Measurements from ENCODE around the gene GNAS-AS1. TPM values are rescaled to one million over a fixed set of nuclear protein-coding genes. Genes with fewer than 3 reads are reported as not detected.
"Not testable (repeated sequence)": the region's sequence is repeated elsewhere in the genome, so short reads cannot be mapped to it uniquely, and the experiment has no call there.

GNAS-AS1 gene
- total and polyA plus RNA-seq, 2 experiments from 2014 or later = 0.98 TPM; not detected in 1

DNA sequence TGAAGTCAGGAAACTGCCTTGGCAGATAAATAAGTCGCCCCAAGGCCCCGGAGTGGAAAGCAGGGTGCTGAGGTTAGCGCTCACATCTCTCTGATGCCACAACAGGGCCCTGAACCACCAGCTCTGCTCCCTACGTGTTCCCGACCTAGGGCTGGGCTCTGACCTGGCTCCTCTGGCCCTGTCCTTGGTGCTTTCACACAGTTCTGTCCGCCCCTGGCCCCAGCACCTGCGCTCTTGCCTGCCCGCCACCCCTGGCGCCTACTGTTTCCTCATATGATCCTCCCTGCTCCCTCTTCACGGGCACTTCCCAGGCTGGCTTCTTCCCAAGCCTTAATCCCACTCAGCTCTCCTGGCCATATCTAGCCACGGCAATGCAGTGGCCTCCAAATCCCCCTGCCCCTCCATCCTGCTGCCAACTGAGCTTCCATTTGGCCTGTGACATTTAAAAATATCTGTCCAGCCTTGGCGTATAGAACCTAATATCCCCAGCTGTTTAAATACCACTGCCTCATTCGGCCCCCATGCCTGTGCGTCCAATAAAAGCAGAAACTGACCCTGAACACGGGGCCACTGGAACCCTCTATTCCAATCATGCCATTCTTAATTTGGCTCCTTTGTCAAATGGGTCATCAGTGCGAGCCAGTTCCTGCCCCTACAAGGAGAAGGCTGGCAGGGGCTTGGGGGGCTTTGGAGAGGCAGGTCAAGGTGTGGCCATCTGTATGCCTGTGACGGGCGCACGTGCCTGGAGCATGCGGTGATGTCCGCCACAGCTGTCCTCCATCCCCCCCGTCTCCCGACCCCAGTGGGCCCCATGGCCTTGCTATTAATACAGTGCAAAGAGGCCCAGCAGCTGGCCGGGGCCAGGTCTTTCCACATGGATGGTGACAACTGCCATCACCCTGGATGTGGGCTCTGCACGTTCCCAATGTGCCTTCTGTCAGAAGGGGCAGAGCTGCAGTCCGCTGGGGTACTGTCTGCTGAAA is 27.7 kb downstream of the GNAS-AS1 start:
- Histone ChIP-seq H2AFZ (no peak overlapping the region), H3K27ac (no peak overlapping the region), H3K9me3 (ENCODE audit: low read depth) (no peaks in the 10 kb centered on the region), H3K36me3 (replicated peaks; ENCODE audit: insufficient read depth, low read depth) (no peaks in the 10 kb centered on the region), H3K27me3 (no peaks in the 10 kb centered on the region), H3K79me2 (no peaks in the 10 kb centered on the region), H3K4me3 (no peak overlapping the region), H3K9me2 (replicated peaks; ENCODE audit: insufficient read depth) (no peaks in the 10 kb centered on the region), H4K20me1 (ENCODE audit: insufficient read depth, poor library complexity, severe bottlenecking) (no peaks in the 10 kb centered on the region), H3K4me2 (no peak overlapping the region), H3K4me1 (ENCODE audit: insufficient read depth) (no peaks in the 10 kb centered on the region)
- 91% methylated on average over 26 of the region's 26 CpGs for WGBS (ENCODE audit: low lambda C conversion rate, missing lambda C conversion rate)
- TF ChIP-seq EZH2 (IDR thresholded peaks at IDR 0.05; ENCODE audit: borderline replicate concordance) (no peak), EZH2phosphoT487 (IDR thresholded peaks at IDR 0.05; ENCODE audit: low read depth, severe bottlenecking, unreplicated experiment) (no peak)
- TF ChIP-seq, protein P1, sequence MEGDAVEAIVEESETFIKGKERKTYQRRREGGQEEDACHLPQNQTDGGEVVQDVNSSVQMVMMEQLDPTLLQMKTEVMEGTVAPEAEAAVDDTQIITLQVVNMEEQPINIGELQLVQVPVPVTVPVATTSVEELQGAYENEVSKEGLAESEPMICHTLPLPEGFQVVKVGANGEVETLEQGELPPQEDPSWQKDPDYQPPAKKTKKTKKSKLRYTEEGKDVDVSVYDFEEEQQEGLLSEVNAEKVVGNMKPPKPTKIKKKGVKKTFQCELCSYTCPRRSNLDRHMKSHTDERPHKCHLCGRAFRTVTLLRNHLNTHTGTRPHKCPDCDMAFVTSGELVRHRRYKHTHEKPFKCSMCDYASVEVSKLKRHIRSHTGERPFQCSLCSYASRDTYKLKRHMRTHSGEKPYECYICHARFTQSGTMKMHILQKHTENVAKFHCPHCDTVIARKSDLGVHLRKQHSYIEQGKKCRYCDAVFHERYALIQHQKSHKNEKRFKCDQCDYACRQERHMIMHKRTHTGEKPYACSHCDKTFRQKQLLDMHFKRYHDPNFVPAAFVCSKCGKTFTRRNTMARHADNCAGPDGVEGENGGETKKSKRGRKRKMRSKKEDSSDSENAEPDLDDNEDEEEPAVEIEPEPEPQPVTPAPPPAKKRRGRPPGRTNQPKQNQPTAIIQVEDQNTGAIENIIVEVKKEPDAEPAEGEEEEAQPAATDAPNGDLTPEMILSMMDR (IDR thresholded peaks at IDR 0.05; ENCODE audit: poor library complexity) = no peak
- no peak for DNase-seq (ENCODE audit: low spot score)

DNA sequence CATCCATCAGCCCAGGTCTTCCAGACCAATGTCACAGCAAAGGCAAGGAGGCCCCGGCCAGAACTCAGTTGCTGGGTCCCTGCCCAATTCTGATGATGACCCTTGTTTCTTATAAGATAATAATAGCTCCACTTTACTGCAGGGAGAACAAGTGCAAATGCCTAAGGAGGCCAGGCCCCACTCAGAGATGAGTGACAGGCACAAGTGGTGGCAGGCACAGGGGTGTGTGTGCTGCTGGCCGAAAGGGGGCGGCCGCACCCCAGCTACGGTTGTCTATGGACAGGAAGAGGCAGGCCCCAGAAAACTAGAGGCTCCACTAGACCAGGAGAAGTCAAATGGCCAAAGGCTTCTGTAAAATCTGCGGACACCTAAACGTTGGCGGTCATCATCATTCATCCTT is 28.6 kb downstream of the GNAS-AS1 start:
- Histone ChIP-seq H3K4me3 (no peak overlapping the region), H3K9me3 (ENCODE audit: low read depth) (no peaks in the 10 kb centered on the region), H3K27me3 (no peaks in the 10 kb centered on the region), H3K4me2 (no peak overlapping the region), H2AFZ (no peak overlapping the region), H3K79me2 (no peaks in the 10 kb centered on the region), H3K36me3 (replicated peaks; ENCODE audit: insufficient read depth, low read depth) (no peaks in the 10 kb centered on the region), H3K4me1 (ENCODE audit: insufficient read depth) (no peaks in the 10 kb centered on the region), H3K27ac (no peak overlapping the region), H4K20me1 (ENCODE audit: insufficient read depth, poor library complexity, severe bottlenecking) (no peaks in the 10 kb centered on the region), H3K9me2 (replicated peaks; ENCODE audit: insufficient read depth) (no peaks in the 10 kb centered on the region)
- no peak for DNase-seq (ENCODE audit: low spot score)
- 93% methylated on average over 8 of the region's 8 CpGs for WGBS (ENCODE audit: low lambda C conversion rate, missing lambda C conversion rate)
- no peak for TF ChIP-seq EZH2phosphoT487 (IDR thresholded peaks at IDR 0.05; ENCODE audit: low read depth, severe bottlenecking, unreplicated experiment)
- TF ChIP-seq, protein P1 (IDR thresholded peaks at IDR 0.05; ENCODE audit: poor library complexity) = no peak
- TF ChIP-seq EZH2 (IDR thresholded peaks at IDR 0.05; ENCODE audit: borderline replicate concordance) = no peak

DNA sequence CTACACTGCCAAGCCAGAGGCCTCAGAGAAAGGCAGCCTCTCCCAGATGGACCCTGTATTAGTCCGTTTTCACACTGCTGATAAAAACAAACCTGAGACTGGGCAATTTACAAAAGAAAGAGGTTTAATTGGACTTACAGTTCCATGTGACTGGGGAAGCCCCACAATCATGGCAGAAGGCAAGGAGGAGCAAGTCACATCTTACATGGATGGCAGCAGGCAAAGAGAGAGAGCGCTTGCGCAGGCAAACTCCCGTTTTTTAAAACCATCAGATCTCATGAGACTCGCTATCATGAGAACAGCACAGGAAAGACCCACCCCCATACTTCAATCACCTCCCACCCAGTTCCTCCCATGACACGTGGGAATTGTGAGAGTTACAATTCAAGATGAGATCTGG is 30.2 kb downstream of the GNAS-AS1 start:
- not testable (repeated sequence) for H3K4me3 ChIP-seq; H3K9me2 ChIP-seq (replicated peaks; ENCODE audit: insufficient read depth); H4K20me1 ChIP-seq (ENCODE audit: insufficient read depth, poor library complexity, severe bottlenecking); H3K27ac ChIP-seq; DNase-seq (ENCODE audit: low spot score); H3K4me2 ChIP-seq; H3K4me1 ChIP-seq (ENCODE audit: insufficient read depth); H3K79me2 ChIP-seq; H2AFZ ChIP-seq; H3K27me3 ChIP-seq; H3K9me3 ChIP-seq (ENCODE audit: low read depth); H3K36me3 ChIP-seq (replicated peaks; ENCODE audit: insufficient read depth, low read depth)
- WGBS (ENCODE audit: low lambda C conversion rate, missing lambda C conversion rate) = 96% methylated on average over 6 of the region's 6 CpGs

DNA sequence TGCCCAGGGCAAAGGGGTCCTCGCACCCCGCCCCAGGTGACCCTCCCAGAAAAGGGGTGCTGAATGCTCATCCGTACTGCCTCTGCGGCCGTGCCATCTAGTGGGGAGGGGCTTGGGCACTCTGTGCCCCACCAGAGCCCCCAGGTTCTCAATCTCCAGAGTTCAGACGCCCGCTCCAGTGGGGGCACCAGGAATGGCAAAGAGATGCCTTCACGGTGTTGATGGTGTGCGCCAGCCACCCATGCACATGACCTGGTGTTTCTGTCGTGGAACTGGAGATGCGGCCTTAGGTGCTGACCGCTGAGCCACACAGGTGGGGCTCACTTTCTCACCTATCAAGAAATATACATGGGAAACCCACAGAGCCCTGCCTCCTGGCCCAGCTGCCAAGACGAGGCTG is 30.8 kb downstream of the GNAS-AS1 start:
- no peak for TF ChIP-seq EZH2phosphoT487 (IDR thresholded peaks at IDR 0.05; ENCODE audit: low read depth, severe bottlenecking, unreplicated experiment)
- no peak for TF ChIP-seq EZH2 (IDR thresholded peaks at IDR 0.05; ENCODE audit: borderline replicate concordance)
- TF ChIP-seq, protein P1 (IDR thresholded peaks at IDR 0.05; ENCODE audit: poor library complexity) = no peak
- Histone ChIP-seq H3K36me3 (replicated peaks; ENCODE audit: insufficient read depth, low read depth) (no peaks in the 10 kb centered on the region), H4K20me1 (ENCODE audit: insufficient read depth, poor library complexity, severe bottlenecking) (no peaks in the 10 kb centered on the region), H2AFZ (no peak overlapping the region), H3K4me2 (no peak overlapping the region), H3K4me3 (no peak overlapping the region), H3K9me3 (ENCODE audit: low read depth) (no peaks in the 10 kb centered on the region), H3K27me3 (no peaks in the 10 kb centered on the region), H3K9me2 (replicated peaks; ENCODE audit: insufficient read depth) (no peaks in the 10 kb centered on the region), H3K79me2 (no peaks in the 10 kb centered on the region), H3K27ac (no peak overlapping the region), H3K4me1 (ENCODE audit: insufficient read depth) (no peaks in the 10 kb centered on the region)
- DNase-seq (ENCODE audit: low spot score) = no peak
- 97% methylated on average over 13 of the region's 13 CpGs for WGBS (ENCODE audit: low lambda C conversion rate, missing lambda C conversion rate)
